ENCODE results near the gene ERC1.
"Not testable (repeated sequence)": the region's sequence is repeated elsewhere in the genome, so short reads cannot be mapped to it uniquely, and the experiment has no call there.

The ERC1 gene

GRCh38 chr12:1252758-1253157 is 261.7 kb downstream of the ERC1 start:
- no peak for FAIRE-seq

- FAIRE-seq = not testable (repeated sequence)
Observed at GRCh38 chr12:1255125-1255524, 264.1 kb downstream of the ERC1 start.

DNA sequence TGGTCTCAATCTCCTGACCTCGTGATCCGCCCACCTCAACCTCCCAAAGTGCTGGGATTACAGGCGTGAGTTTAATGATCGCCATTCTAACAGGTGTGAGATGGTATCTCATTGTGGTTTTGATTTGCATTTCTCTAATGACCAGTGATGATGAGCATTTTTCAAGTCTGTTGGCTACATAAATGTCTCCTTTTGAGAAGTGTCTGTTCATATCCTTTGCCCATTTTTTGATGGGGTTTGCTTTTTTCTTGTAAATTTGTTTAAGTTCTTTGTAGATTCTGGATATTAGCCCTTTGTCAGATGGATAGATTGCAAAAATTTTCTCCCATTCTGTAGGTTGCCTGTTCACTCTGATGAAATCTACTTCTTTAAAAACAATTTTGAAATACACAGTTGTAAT is 264.8 kb downstream of the ERC1 start:
- not testable (repeated sequence) for FAIRE-seq

DNA sequence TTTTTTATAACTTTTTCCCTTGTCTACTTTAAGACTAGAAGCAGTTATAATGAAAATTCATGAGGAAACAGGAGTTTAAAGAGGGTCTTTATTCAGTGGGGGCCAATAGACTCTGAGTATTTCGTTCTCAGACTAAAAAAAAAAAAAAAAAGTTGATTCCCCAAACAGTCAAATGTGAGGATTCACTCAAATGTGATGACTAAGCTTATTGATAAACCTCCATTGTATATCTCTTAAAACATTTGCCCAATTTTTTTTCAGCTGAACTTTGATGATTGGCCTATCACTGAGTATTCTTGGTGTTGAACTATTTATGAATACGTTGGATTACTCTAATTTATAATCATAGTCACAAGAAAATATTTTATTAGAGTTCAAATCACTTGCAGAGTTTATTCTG is 265.3 kb downstream of the ERC1 start:
- no peak for FAIRE-seq

DNA sequence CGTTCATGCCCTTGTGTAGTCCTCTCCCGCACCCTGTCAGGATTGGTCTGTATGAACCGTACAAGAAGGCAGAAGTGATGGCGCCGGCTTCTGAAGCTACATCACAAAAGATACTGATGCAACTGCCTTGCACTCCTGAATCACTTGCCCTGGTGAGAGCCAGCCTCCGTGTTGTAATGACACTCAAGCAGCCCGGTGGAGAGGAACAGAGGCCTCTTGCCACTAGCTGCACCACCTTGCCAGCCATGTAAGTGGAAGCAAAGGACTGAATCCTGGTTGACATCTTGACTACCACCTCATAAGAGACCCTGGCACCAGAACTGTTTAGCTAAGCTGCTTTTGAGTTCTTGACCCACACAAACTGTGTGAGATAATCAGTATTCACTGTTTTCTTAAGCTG is 266.0 kb downstream of the ERC1 start:
- no peak for FAIRE-seq

DNA sequence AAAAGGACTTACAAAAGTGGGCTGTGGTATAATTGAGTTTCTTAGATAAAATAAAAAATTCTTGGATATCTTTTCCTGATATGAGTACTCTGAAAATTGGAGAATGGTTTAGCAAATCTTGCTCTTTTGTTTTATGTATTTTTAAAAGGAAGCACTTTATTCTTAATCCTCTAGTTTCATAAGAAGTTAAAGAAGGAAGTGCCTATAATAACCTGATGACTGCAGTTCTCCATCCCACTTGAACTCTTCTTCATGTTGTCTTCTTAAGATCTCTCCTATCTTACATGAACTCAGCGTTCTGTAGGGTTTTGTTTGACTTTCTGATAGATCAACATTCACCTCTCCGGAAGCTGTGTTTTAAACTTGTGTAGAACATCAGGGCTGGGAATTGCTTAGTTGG is 271.0 kb downstream of the ERC1 start:
- no peak for FAIRE-seq

GRCh38 chr12:1267243-1267642 is 276.2 kb downstream of the ERC1 start:
- no peak for FAIRE-seq

DNA sequence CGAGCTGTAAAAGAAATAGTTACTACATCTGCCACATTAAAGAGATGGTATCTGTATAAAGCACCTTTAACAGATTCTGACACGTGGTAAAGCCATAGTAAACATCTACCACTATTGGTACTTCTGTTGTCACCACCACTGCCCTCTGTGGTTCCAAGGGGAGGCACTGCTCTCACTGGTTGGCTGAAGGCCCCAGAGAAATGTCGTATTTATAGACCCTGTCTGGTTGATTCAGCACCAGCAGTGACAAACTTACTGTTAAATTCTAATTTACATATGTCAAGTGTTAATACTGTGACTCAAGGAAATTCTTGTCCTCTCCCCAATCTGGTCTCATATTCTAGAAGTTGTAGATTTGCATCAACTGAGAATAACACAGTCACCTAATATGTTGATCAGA is 281.1 kb downstream of the ERC1 start:
- FAIRE-seq = no peak

DNA sequence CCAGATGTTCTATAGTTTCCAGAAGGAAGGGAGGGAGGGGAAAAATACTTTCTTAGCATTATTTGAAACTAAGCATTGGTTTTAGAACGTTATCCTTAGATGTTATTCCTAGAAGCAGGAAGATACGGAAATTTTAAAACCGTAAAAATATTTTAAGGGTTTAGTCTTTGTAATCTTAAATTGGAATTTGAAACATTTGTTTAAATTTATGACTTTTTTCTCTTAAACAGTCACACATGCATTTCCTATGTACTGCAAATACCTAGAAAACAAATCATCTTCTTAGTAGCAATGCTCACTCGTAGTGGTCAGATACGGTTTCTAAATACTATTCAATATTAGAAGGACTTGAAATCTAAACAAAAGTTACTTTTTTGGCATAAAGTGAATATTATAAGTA is 282.0 kb downstream of the ERC1 start:
- no peak for FAIRE-seq

- no peak for FAIRE-seq
Observed at GRCh38 chr12:1277905-1278304, 286.9 kb downstream of the ERC1 start.

DNA sequence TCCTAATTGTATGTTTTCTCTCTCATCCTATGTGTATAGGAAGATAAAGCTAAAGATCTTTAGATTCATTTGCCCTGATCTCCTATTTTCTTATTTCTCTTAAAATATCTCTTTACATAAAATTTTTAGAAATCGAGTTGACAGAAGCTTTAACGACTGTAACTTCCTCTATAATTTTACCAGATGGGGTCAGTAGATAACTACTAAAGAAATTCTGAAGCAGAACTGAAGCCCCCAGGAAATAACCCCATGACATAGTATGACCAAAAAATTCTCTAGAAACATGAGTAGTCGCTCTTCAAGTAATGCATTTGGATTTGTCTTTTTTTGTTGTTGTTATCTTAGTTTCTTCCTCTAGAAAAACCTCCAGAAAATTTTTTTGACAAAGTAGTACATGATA is 288.0 kb downstream of the ERC1 start:
- no peak for FAIRE-seq

DNA sequence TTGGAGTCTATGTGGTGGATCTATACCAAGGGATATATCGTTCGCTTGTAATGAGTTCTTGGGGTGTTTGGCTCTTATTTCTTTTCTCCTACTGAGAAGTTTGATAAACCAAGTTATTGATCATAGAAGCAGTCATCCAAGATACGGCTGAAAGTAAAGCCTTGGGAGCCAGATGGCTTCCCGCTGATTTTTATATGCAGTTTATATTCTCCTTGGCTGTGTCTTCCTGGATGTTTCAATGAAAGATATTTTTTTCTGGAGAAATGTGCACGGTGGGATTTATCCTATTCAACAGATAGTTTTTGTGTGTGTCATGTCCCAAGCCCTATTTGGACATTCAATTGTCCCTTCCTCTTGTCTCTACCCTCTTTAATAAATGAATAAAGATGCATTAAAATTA is 289.0 kb downstream of the ERC1 start:
- FAIRE-seq = no peak

DNA sequence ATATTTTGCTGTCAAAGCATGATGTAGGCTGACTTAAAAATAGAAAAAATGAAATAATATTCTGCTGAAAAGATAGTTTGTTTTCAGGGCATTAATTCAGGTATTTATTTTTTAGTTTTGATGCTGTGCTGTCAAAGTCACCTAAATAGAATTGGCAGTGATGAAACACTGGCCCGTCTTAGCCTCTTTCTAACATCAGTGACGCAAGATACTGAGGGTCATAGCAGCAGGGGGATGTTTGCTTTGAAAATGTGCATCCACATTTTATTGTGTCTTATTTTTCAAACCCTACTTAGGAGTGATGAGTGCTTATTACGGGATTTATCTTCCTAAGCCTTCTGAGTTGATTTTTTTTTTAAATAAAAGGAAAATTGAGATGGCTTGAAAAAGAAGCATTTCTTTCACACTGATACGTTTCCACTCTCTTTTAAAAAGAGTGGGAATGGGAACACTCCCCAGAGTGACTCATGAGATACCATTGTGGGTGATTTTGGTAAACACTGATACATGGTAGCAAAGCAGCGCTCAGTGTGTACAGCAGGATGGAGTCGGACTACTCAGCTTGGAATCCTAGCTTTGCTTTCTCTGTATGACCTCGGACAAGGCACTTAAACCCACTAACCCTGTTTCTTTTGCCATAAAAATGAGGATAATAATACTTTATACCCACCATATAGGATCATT is 290.8 kb downstream of the ERC1 start:
- no peak for FAIRE-seq

GRCh38 chr12:1282670-1283315 is 291.8 kb downstream of the ERC1 start:
- FAIRE-seq = no peak

- FAIRE-seq = no peak
Observed at GRCh38 chr12:1283316-1283715, 292.3 kb downstream of the ERC1 start.

DNA sequence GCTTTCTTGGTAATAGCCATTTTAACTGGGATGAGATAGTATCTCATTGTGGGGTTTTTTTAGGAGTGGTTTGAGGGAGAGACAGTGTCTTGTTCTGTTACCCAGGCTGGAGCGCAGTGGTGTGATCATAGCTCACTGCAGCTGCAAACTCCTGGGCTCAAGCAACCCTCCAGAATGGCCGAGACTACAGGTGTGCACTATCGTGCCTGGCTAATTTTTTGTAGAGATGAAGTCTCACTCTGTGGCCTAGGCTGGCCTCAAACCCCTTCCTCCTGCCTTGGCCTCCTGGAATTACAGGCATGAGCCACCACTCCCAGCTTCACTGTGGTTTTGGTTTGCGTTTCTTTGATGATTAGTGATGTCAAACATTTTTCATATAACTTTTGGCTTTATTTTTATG is 293.6 kb downstream of the ERC1 start:
- FAIRE-seq = no peak

DNA sequence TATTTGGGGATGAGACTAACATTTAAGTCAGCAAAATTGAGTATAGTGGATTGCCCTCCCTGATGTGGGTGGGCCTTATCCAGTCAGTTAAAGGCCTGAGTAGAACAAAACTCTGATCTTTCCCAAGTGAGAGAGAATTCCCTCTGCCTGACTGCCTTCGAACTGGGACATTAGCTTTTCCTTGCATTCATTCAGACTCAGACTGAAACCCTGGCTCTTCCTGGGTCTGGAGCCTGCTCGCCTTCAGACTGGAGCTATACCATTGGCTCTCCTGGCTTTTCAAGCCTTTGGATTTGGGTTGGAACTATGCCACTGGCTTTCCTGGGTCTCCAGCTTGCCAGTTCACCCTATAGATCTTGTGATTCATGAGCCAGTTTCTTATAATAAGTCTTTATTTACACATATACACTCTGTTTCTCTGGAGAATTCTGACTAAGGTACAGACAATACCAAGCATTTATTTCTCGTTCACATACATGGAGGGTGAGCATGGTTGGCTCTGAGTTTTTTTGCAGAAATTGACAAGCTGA is 296.5 kb downstream of the ERC1 start:
- no peak for FAIRE-seq

DNA sequence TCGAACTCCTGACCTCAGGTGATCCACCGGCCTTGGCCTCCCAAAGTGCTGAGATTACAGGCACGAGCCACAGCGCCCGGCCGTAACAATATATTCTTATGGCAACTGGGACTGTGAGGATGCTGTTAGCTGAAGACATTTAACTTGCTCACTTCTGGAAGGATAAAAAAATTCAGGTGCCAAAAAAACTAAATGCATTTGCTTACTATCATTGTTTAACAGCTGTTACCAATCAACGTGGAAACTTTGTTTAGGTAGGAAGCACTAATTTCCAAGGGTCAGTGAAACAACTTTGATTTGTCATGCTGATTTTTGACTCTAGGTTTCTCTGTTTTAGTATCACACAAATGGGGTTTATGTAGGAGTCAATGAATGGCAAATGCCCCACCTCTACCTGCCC is 297.3 kb downstream of the ERC1 start:
- FAIRE-seq = no peak

DNA sequence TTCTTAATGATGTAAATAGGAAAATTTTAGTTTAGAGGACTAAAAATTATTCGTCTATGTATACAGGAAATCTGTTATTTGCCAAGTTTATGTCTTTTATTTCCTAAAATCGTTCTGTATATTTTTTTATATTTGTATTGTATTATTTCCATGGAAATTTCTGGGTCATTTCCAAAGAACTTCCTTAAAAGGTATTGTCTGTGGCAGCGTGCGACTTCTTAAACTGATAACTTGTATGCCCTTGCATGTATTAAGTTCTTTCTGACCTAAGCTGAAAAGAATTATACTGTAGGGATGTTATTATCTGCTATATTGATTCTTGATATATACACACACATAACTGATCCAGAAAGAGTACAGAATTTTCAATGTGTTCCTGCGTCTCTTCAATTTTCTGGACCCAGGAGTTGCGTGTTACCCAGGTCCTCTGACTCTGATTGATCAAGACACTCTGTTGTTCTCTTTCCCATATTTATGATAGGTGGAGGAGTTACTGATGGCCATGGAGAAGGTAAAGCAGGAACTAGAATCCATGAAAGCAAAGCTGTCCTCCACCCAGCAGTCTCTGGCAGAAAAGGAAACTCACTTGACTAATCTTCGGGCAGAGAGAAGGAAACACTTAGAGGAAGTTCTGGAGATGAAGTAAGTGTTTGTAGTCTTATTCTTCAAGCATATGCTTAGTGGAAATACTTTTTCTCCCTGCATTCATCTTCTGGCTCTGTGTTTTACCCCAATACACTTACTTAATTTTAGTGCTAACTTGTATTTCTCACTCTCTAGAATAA is 298.5 kb downstream of the ERC1 start:
- no peak for FAIRE-seq

DNA sequence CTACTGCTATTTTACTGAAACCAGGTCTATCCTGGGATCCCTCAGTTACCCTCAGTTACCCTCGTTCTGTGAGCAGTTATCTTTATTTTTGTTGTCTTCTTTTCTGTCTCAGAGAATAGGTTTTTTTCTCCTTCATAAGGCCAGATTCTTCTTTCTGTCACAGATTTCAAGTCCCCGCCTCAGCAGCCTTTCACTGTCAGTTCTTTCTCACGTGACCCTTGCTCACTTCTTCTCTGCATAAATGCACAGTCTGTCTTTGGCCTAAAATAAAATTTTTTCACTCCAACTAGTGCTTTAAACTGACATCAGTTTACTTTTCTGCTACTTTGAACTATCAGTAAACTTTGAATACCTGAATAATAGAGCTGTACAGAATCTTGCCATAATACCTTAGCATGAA is 299.7 kb downstream of the ERC1 start:
- no peak for FAIRE-seq

- FAIRE-seq = no peak
Observed at GRCh38 chr12:1291601-1292332, 300.7 kb downstream of the ERC1 start.

- no peak for FAIRE-seq
Observed at GRCh38 chr12:1293901-1294300, 302.9 kb downstream of the ERC1 start.

DNA sequence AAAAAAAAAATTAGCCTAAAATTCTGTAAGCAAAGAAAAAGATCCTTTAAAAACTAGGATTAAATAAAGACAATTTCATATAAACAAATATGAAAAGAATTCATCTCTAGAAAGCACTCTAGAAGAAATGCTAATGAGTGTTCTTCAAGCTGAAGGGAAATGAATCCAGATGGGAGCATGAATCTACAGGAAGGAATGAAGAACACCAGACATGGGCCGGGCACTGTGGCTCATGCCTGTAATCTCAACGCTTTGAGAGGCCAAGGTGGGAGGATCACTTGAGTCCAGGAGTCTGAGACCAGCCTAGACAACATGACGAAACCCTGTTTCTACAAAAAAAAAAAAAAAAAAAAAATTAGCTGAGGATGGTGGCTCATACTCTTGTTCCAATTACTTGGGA is 306.2 kb downstream of the ERC1 start:
- FAIRE-seq = no peak
